OCI-LY7 (cell line): ENCODE data around the gene C1orf56. TPM values are rescaled to one million over a fixed set of nuclear protein-coding genes. Genes with fewer than 3 reads are reported as not detected.

Experiments used
- BruUV-seq: library from RNA; stranded (reverse); fragments of 400-500 nt; replicated peaks from 2 replicates; lab custom pipeline; 2021; lab: Mats Ljungman, UMichigan
- CTCF ChIA-PET: fragments of 300-600 bp; sonication (Branson Sonifier 250); formaldehyde crosslinking; loops from one replicate; lab custom pipeline; 2022; ENCODE audit warnings: antibody characterized with exemption; ENCODE audit not compliant: unreplicated experiment; lab: Charles Lee
- POLR2A ChIA-PET: fragments of 300-600 bp; sonication (Branson Sonifier 250); formaldehyde crosslinking; loops from one replicate; lab custom pipeline; 2022; ENCODE audit warnings: antibody characterized with exemption; lab: Charles Lee
- DNase-seq: peaks from one replicate; pipeline ENCODE4 v3.0.0-alpha.2; 2015; ENCODE audit warnings: low spot score
- H2AFZ ChIP-seq: fragments of 200-600 bp; sonication (generic), shearing (Covaris generic); 2 replicates; pipeline ENCODE4 v1.6.1; 2014; ENCODE audit warnings: mild to moderate bottlenecking, antibody characterized with exemption, low read length, moderate library complexity
- H3K27ac ChIP-seq: fragments of 200-600 bp; sonication (generic); 2 replicates; pipeline ENCODE4 v1.5.1; 2014; ENCODE audit warnings: mixed run types, low read depth, mild to moderate bottlenecking, moderate library complexity, low read length, inconsistent platforms; ENCODE audit not compliant: poor library complexity, severe bottlenecking
- H3K36me3 ChIP-seq: fragments of 200-600 bp; sonication (generic); 2 replicates; pipeline ENCODE4 v1.6.1; 2014; ENCODE audit warnings: mild to moderate bottlenecking, antibody characterized with exemption, low read length, moderate library complexity, mixed read lengths; ENCODE audit not compliant: insufficient read depth
- H3K4me1 ChIP-seq: fragments of 200-600 bp; sonication (generic); 2 replicates; pipeline ENCODE4 v1.5.1; 2014; ENCODE audit warnings: mild to moderate bottlenecking, low read length; ENCODE audit not compliant: insufficient read depth, poor library complexity, severe bottlenecking
- H3K4me2 ChIP-seq: fragments of 200-600 bp; sonication (generic); 2 replicates; pipeline ENCODE4 v1.6.1; 2014; ENCODE audit warnings: mild to moderate bottlenecking, low read length
- H3K4me3 ChIP-seq: fragments of 200-600 bp; sonication (generic); 2 replicates; pipeline ENCODE4 v1.5.1; 2014; ENCODE audit warnings: mild to moderate bottlenecking, low read depth, low read length; ENCODE audit not compliant: poor library complexity, severe bottlenecking
- H3K79me2 ChIP-seq: fragments of 200-600 bp; sonication (generic); 2 replicates; pipeline ENCODE4 v1.6.1; 2016; ENCODE audit warnings: low read depth, mild to moderate bottlenecking, low read length, moderate library complexity, mixed read lengths; ENCODE audit not compliant: insufficient read depth
- H3K9me2 ChIP-seq: fragments of 200-600 bp; sonication (generic); 2 replicates; pipeline ENCODE4 v1.6.1; 2016; ENCODE audit warnings: mild to moderate bottlenecking, low read length, mixed read lengths; ENCODE audit not compliant: insufficient read depth
- H3K9me3 ChIP-seq: fragments of 200-600 bp; sonication (generic); 2 replicates; pipeline ENCODE4 v1.6.1; 2014; ENCODE audit warnings: mild to moderate bottlenecking, mixed run types, low read length, mixed read lengths
- H4K20me1 ChIP-seq: fragments of 200-600 bp; sonication (generic); 2 replicates; pipeline ENCODE4 v1.6.1; 2014; ENCODE audit warnings: mild to moderate bottlenecking, antibody characterized with exemption, low read length, moderate library complexity, mixed read lengths; ENCODE audit not compliant: insufficient read depth
- CTCF ChIP-seq: fragments of 200-600 bp; sonication (generic); conservative IDR thresholded peaks from 2 replicates; pipeline ENCODE4 v1.5.1; 2014; ENCODE audit warnings: mild to moderate bottlenecking, antibody characterized with exemption, low read length, moderate library complexity, mixed read lengths
- EZH2phosphoT487 ChIP-seq: fragments of 200-600 bp; sonication (generic); IDR thresholded peaks from 2 replicates; pipeline ENCODE4 v1.6.1; 2018; ENCODE audit warnings: low read depth, borderline replicate concordance, mild to moderate bottlenecking, mixed run types, antibody characterized with exemption, low read length, moderate library complexity, mixed read lengths
- intact Hi-C: fragments of 100-400 bp; cut with micrococcal nuclease; formaldehyde crosslinking; loops from one replicate; pipeline ENCODE4 v1.10.0; 2022; ENCODE audit not compliant: unreplicated experiment
- total RNA-seq, 2 experiments: library from RNA; depleted of rRNA in 1 of 2; stranded (reverse); fragments of >200 nt in 1 of 2; shearing (Covaris generic) in 1 of 2; gene quantifications; 2 replicates each; pipeline ENCODE4 v1.2.3, GENCODE V29; 2014 to 2022

Gene C1orf56
- total RNA-seq, 2 experiments from 2014 or later = 0.25 TPM; not detected in 1

- H3K79me2 ChIP-seq = no peaks in the 10 kb centered on the region
- intact Hi-C loops = no loop called here
- BruUV-seq = no TSS peak
- peaks cover 21% of the 10 kb centered on the region for H3K4me1 ChIP-seq
- H3K9me2 ChIP-seq = no peaks in the 10 kb centered on the region
- no peak for TF ChIP-seq EZH2phosphoT487
- H3K9me3 ChIP-seq = no peaks in the 10 kb centered on the region
- no peaks in the 10 kb centered on the region for H4K20me1 ChIP-seq
- H3K4me2 ChIP-seq = no peak overlapping the region
- H3K4me3 ChIP-seq = no peak overlapping the region
- H3K36me3 ChIP-seq = no peaks in the 10 kb centered on the region
- DNase-seq = no peak
- ChIA-PET CTCF (no interaction called here), POLR2A (no interaction called here)
- no peak overlapping the region for H2AFZ ChIP-seq
- no peak overlapping the region for H3K27ac ChIP-seq
Measured at GRCh38 chr1:150999926-151000325, 47.6 kb upstream of the C1orf56 start.

- H3K4me1 ChIP-seq = peaks cover 26% of the 10 kb centered on the region
- POLR2A ChIA-PET = interaction anchor here (0.6 kb wide), 1 partner anchor 120 kb away, joined by 3 read pairs; no protein-coding TSS in a partner anchor
Measured at GRCh38 chr1:151000408-151000807, 47.1 kb upstream of the C1orf56 start.

GRCh38 chr1:151001602-151002001 lies 45.9 kb upstream of the C1orf56 start:
- H3K4me1 ChIP-seq = peaks cover 38% of the 10 kb centered on the region
- TF ChIP-seq EZH2phosphoT487 = no peak
- no peak for TF ChIP-seq CTCF
- H3K4me3 ChIP-seq = no peak overlapping the region
- H3K9me2 ChIP-seq = no peaks in the 10 kb centered on the region
- H3K36me3 ChIP-seq = no peaks in the 10 kb centered on the region
- CTCF ChIA-PET = no interaction called here
- POLR2A ChIA-PET = interaction anchor here (0.6 kb wide), 2 partner anchors 74 to 80 kb away, joined by 5 to 6 read pairs; no protein-coding TSS in a partner anchor
- H3K27ac ChIP-seq = no peak overlapping the region
- no peaks in the 10 kb centered on the region for H3K79me2 ChIP-seq
- BruUV-seq = no TSS peak
- H3K4me2 ChIP-seq = no peak overlapping the region
- H4K20me1 ChIP-seq = no peaks in the 10 kb centered on the region
- intact Hi-C loops = no loop called here
- H3K9me3 ChIP-seq = no peaks in the 10 kb centered on the region
- no peak overlapping the region for H2AFZ ChIP-seq
- DNase-seq = no peak

More at GRCh38 chr1:151000408-151000807, 47.1 kb upstream of the C1orf56 start:
- BruUV-seq = no TSS peak
- CTCF ChIA-PET = no interaction called here
- no peaks in the 10 kb centered on the region for H3K36me3 ChIP-seq
- intact Hi-C loops = no loop called here
- H3K9me2 ChIP-seq = no peaks in the 10 kb centered on the region
- H3K4me3 ChIP-seq = no peak overlapping the region
- TF ChIP-seq EZH2phosphoT487 = no peak
- no peak for TF ChIP-seq CTCF
- H2AFZ ChIP-seq = no peak overlapping the region
- no peaks in the 10 kb centered on the region for H4K20me1 ChIP-seq
- no peaks in the 10 kb centered on the region for H3K79me2 ChIP-seq
- H3K9me3 ChIP-seq = no peaks in the 10 kb centered on the region
- H3K4me2 ChIP-seq = no peak overlapping the region
- no peak overlapping the region for H3K27ac ChIP-seq
- no peak for DNase-seq
